Measurements from ENCODE around the gene MLLT6.

DNA sequence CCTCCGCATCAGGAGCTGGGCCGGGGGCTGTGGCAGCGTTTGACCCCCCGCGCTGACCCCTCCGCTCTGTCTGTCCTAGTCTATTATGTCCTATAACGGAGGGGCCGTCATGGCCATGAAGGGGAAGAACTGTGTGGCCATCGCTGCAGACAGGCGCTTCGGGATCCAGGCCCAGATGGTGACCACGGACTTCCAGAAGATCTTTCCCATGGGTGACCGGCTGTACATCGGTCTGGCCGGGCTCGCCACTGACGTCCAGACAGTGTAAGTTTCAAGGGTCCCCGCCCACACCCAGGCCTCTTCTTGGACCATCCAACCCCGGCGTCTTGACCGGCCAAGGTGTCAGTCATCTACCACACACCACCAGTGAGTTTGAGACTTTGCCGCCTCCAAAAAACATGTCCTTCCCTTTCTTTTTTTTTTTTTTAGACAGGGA lies 48.0 kb downstream of the MLLT6 start:
- TF ChIP-seq, protein P1, sequence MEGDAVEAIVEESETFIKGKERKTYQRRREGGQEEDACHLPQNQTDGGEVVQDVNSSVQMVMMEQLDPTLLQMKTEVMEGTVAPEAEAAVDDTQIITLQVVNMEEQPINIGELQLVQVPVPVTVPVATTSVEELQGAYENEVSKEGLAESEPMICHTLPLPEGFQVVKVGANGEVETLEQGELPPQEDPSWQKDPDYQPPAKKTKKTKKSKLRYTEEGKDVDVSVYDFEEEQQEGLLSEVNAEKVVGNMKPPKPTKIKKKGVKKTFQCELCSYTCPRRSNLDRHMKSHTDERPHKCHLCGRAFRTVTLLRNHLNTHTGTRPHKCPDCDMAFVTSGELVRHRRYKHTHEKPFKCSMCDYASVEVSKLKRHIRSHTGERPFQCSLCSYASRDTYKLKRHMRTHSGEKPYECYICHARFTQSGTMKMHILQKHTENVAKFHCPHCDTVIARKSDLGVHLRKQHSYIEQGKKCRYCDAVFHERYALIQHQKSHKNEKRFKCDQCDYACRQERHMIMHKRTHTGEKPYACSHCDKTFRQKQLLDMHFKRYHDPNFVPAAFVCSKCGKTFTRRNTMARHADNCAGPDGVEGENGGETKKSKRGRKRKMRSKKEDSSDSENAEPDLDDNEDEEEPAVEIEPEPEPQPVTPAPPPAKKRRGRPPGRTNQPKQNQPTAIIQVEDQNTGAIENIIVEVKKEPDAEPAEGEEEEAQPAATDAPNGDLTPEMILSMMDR (IDR thresholded peaks at IDR 0.05; ENCODE audit: insufficient read depth, low read depth, low read length): no peak
- no peak for TF ChIP-seq EZH2 (IDR thresholded peaks at IDR 0.05; ENCODE audit: insufficient read depth, low read length)

All from astrocyte (in vitro differentiated cells and primary cell).